ENCODE results near the gene EIPR1.
"Not testable (repeated sequence)": the region's sequence is repeated elsewhere in the genome, so short reads cannot be mapped to it uniquely, and the experiment has no call there.

The EIPR1 gene

GRCh38 chr2:3389193-3389592 lies 11.6 kb upstream of the EIPR1 start:
- Mint-ChIP-seq H3K9me3 (no peaks in the 10 kb centered on the region), H3K27ac (no peak overlapping the region), H3K36me3 (peaks cover 23% of the 10 kb centered on the region)

GRCh38 chr2:3388412-3388738 lies 10.8 kb upstream of the EIPR1 start:
- Mint-ChIP-seq H3K4me3 (no peak overlapping the region), H3K36me3 (peaks cover 21% of the 10 kb centered on the region), H3K27me3 (no peaks in the 10 kb centered on the region), H3K4me1 (peaks cover 14% of the 10 kb centered on the region), H3K27ac (no peak overlapping the region), H3K9me3 (no peaks in the 10 kb centered on the region)
- no peak for DNase-seq (ENCODE audit: low spot score in 2 of 2)
- no peak for ATAC-seq (ENCODE audit: low read depth)

More at GRCh38 chr2:3389193-3389592, 11.6 kb upstream of the EIPR1 start:
- H3K4me1 Mint-ChIP-seq, result peaks cover 14% of the 10 kb centered on the region
- DNase-seq (ENCODE audit: low spot score in 2 of 2) (no peak), ATAC-seq (ENCODE audit: low read depth) (no peak)
- H3K27me3 Mint-ChIP-seq, result no peaks in the 10 kb centered on the region
- no peak overlapping the region for H3K4me3 Mint-ChIP-seq

GRCh38 chr2:3387644-3388411 lies 10.2 kb upstream of the EIPR1 start:
- ATAC-seq (ENCODE audit: low read depth) (no peak), DNase-seq (ENCODE audit: low spot score in 2 of 2) (no peak)
- H3K4me1 Mint-ChIP-seq, result peaks cover 11% of the 10 kb centered on the region

GRCh38 chr2:3387011-3387410 lies 9.4 kb upstream of the EIPR1 start:
- no peak overlapping the region for H3K27ac Mint-ChIP-seq
- peaks cover 11% of the 10 kb centered on the region for H3K4me1 Mint-ChIP-seq
- no peaks in the 10 kb centered on the region for H3K9me3 Mint-ChIP-seq
- H3K27me3 Mint-ChIP-seq, result no peaks in the 10 kb centered on the region
- peaks cover 17% of the 10 kb centered on the region for H3K36me3 Mint-ChIP-seq
- no peak for DNase-seq (ENCODE audit: low spot score in 2 of 2)
- no peak for ATAC-seq (ENCODE audit: low read depth)
- no peak overlapping the region for H3K4me3 Mint-ChIP-seq

More at GRCh38 chr2:3387644-3388411, 10.2 kb upstream of the EIPR1 start:
- Mint-ChIP-seq H3K36me3 (peaks cover 17% of the 10 kb centered on the region), H3K27ac (no peak overlapping the region), H3K9me3 (no peaks in the 10 kb centered on the region), H3K27me3 (no peaks in the 10 kb centered on the region), H3K4me3 (no peak overlapping the region)

GRCh38 chr2:3386448-3386958 lies 8.9 kb upstream of the EIPR1 start:
- Mint-ChIP-seq H3K4me1 (peaks cover 11% of the 10 kb centered on the region), H3K9me3 (no peaks in the 10 kb centered on the region), H3K27ac (no peak overlapping the region), H3K4me3 (no peak overlapping the region), H3K27me3 (no peaks in the 10 kb centered on the region), H3K36me3 (peaks cover 16% of the 10 kb centered on the region)
- ATAC-seq (ENCODE audit: low read depth) (no peak), DNase-seq (ENCODE audit: low spot score in 2 of 2) (no peak)

- Mint-ChIP-seq H3K27me3 (no peaks in the 10 kb centered on the region), H3K36me3 (peaks cover 5% of the 10 kb centered on the region), H3K9me3 (no peaks in the 10 kb centered on the region), H3K4me1 (peaks cover 26% of the 10 kb centered on the region), H3K27ac (peak within 1 kb of the TSS; percentile 95), H3K4me3 (peak within 1 kb of the TSS; percentile 96)
- DNase-seq (ENCODE audit: low spot score in 2 of 2) (peak; percentile 91 to 94), ATAC-seq (ENCODE audit: low read depth) (peak; percentile 78)
Observed at GRCh38 chr2:3379647-3380534, 2.3 kb upstream of the EIPR1 start, which contains the start of gene TRAPPC12. Gene TRAPPC12 (plus strand): TSS chr2:3379694. CDS start chr2:3387624, 7,930 bp downstream.

- Mint-ChIP-seq H3K4me1 (peaks cover 26% of the 10 kb centered on the region), H3K27me3 (no peaks in the 10 kb centered on the region), H3K27ac (peak overlapping the region; percentile 95), H3K4me3 (peak overlapping the region; percentile 94), H3K9me3 (no peaks in the 10 kb centered on the region), H3K36me3 (peaks cover 5% of the 10 kb centered on the region)
- DNase-seq (ENCODE audit: low spot score in 2 of 2), result no peak
- ATAC-seq (ENCODE audit: low read depth), result no peak
Observed at GRCh38 chr2:3379339-3379646, 1.7 kb upstream of the EIPR1 start.

- no peaks in the 10 kb centered on the region for H3K27me3 Mint-ChIP-seq
Observed at GRCh38 chr2:3377279-3377611, 373 bp downstream of the EIPR1 start.

GRCh38 chr2:3376821-3377220 lies 797 bp downstream of the EIPR1 start:
- H3K27me3 Mint-ChIP-seq, result no peaks in the 10 kb centered on the region

More at GRCh38 chr2:3377279-3377611, 373 bp downstream of the EIPR1 start:
- Mint-ChIP-seq H3K9me3 (no peaks in the 10 kb centered on the region), H3K4me1 (peaks cover 28% of the 10 kb centered on the region), H3K27ac (peak overlapping the region; percentile 95), H3K36me3 (peaks cover 3% of the 10 kb centered on the region), H3K4me3 (peak overlapping the region; percentile 96)
- peak in 1 of 2 donors; percentile 50 for DNase-seq (ENCODE audit: low spot score in 2 of 2)
- ATAC-seq (ENCODE audit: low read depth), result peak; percentile 5

GRCh38 chr2:3369340-3370181 lies 8.1 kb downstream of the EIPR1 start:
- not testable (repeated sequence) for H3K36me3 Mint-ChIP-seq; H3K27ac Mint-ChIP-seq; H3K27me3 Mint-ChIP-seq; H3K4me3 Mint-ChIP-seq; H3K4me1 Mint-ChIP-seq; ATAC-seq (ENCODE audit: low read depth); H3K9me3 Mint-ChIP-seq; DNase-seq (ENCODE audit: low spot score in 2 of 2)

More at GRCh38 chr2:3376821-3377220, 797 bp downstream of the EIPR1 start:
- no peak for DNase-seq (ENCODE audit: low spot score in 2 of 2)
- Mint-ChIP-seq H3K9me3 (no peaks in the 10 kb centered on the region), H3K4me3 (peak overlapping the region; percentile 96), H3K27ac (peak overlapping the region; percentile 95), H3K36me3 (peaks cover 3% of the 10 kb centered on the region), H3K4me1 (peaks cover 28% of the 10 kb centered on the region)
- no peak for ATAC-seq (ENCODE audit: low read depth)

- H3K4me3 Mint-ChIP-seq, result no peak overlapping the region
- H3K27ac Mint-ChIP-seq, result peak overlapping the region; percentile 31
- peaks cover 6% of the 10 kb centered on the region for H3K4me1 Mint-ChIP-seq
- peaks cover 8% of the 10 kb centered on the region for H3K36me3 Mint-ChIP-seq
- DNase-seq (ENCODE audit: low spot score in 2 of 2), result no peak
- H3K9me3 Mint-ChIP-seq, result no peaks in the 10 kb centered on the region
- ATAC-seq (ENCODE audit: low read depth), result no peak
- H3K27me3 Mint-ChIP-seq, result no peaks in the 10 kb centered on the region
Observed at GRCh38 chr2:3368261-3368722, 9.3 kb downstream of the EIPR1 start.

- no peak overlapping the region for H3K4me3 Mint-ChIP-seq
- no peak overlapping the region for H3K27ac Mint-ChIP-seq
- H3K9me3 Mint-ChIP-seq, result no peaks in the 10 kb centered on the region
- peaks cover 11% of the 10 kb centered on the region for H3K36me3 Mint-ChIP-seq
- DNase-seq (ENCODE audit: low spot score in 2 of 2) (no peak), ATAC-seq (ENCODE audit: low read depth) (no peak)
- H3K4me1 Mint-ChIP-seq, result peaks cover 23% of the 10 kb centered on the region
- no peaks in the 10 kb centered on the region for H3K27me3 Mint-ChIP-seq
Observed at GRCh38 chr2:3365219-3365618, 12.4 kb downstream of the EIPR1 start.

GRCh38 chr2:3361518-3362389 lies 15.9 kb downstream of the EIPR1 start:
- H3K4me1 Mint-ChIP-seq, result peaks cover 34% of the 10 kb centered on the region
- ATAC-seq (ENCODE audit: low read depth) (no peak), DNase-seq (ENCODE audit: low spot score in 2 of 2) (no peak)
- H3K27me3 Mint-ChIP-seq, result no peaks in the 10 kb centered on the region
- no peak overlapping the region for H3K4me3 Mint-ChIP-seq
- no peaks in the 10 kb centered on the region for H3K9me3 Mint-ChIP-seq
- peak overlapping the region; percentile 68 for H3K27ac Mint-ChIP-seq
- H3K36me3 Mint-ChIP-seq, result peaks cover 8% of the 10 kb centered on the region

Data from memory B cell (primary cell).